NCI-H1105 treated with DMSO at 0.1 percent for 48 hours (cell line): ENCODE results near the gene FAM240B.

Source experiments
- DNase-seq: peaks from one replicate; lab custom pipeline; 2025; lab: John Stamatoyannopoulos, UW

FAM240B gene

DNA sequence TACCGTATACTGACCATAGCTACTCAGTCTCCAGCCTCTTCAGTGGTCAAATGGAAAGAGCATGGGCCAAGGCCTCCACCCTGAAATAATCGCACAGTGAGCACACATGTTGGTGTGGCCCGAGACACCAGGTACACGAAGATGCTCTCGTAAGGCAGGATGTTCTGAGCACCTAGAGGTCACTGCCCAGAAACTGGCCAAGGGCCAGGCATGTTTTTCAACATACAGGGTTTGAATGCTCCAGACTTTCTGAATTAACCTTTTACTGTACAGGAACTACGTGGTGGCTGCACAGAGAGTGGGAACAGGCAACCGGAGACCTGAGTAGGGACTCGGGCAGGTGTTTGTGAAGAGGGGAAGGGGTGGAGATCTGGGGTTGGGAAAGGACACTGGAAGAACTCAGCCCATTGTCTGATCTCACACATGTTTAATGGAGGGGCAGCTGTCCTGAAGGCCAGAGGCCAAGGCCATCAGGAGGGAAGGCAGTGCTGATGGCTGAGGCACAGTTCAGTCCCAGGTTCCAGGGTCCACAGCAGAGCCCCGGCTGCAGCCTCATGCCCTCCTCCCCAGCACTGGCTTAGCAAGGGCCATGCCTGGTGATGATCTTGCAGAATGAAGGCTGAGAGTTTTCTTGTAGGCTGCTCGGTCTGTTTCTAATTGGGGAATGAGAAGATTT lies 51.0 kb downstream of the FAM240B start:
- DNase-seq: no peak

DNA sequence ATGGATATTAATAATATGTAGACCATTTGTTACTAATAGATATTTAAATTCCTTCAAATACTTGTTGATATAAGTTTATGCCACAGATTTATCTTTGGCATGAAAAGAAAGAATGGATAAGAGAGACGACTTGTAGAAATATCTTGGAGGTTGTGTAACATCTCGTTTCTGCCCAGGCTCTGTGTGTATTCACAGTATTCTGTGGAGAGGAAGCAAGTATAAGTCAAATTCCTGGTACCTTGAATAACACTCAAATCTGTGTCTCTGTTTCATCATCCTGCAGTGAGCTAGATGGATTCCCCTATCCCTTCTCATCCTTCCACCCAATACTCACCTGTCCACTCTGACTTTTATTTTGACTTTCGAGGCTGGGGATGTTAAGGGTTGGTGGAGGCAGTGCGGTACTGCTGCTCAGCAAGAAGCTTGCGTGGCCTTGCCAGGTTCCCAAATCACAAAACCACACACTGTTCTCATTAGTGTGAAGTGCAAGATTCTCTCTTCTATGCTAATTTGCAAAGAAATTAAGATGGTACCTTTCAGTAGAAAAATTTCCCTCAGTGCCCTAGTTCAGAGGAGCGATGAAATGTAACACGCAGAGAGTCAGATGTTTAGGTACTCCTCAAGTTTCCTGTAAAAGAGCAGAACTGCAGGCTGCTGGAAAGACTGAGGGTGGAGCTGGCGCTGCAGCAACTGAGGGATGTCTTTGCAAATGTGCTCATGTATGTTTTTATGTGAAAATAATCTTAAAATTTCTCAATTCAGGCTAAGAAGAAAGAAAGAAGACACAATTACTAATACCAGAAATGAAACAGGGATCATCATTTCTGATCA lies 57.0 kb downstream of the FAM240B start:
- DNase-seq: no peak

DNA sequence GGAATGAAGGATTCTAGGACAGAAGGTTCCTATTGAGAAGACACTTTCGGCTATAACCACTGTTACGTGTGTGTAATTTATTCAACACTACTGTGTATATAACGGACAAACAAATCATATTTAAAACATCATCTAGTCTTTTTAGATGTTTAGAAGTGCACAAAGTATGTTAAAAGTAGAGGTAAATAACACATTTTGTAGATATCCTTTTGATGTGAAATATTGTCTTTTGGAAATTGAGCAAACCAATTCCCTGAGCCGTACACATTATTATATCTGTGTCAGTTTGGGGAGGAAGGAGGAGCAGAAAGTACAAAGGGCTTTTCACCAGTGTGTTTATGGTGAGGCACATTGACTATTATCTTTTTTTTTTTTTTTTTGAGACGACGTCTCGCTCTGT lies 60.4 kb downstream of the FAM240B start:
- no peak for DNase-seq

DNA sequence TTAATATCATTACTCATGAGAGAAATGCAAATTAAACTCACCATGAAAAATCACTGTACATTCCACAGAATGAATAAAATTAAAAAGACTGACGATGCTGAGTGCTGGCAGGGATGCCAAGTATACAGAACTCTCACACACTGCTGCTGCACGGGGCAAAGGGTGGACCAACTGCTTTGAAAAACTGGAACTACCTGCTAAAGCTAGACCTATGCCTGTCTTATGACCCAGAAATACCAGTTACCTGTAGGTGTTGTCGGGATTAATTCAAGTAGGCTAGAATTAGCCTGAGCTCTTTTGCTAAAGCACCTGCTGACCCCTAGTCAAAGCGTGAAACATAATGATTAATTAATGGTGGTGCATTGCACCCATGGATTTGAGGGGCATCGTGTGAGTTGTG lies 63.0 kb downstream of the FAM240B start:
- no peak for DNase-seq

DNA sequence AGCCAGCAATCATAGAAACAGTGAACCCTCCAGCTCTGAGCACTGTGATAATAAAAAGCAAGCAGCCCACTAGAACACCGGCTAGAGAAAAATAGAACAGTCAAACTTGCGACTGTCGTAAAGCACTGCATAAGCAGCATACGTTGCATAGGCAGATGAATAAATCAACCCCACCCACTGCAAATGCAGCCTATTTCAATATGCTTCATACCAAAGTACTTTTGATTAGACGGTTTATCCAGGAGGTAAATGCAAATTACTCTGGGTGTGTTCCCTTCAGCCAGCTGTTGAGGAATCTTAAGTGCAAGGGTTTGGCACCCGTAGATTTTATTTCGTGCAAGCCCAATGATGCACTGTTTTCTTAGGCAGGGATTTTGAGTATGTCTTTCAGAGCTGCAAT lies 67.4 kb downstream of the FAM240B start:
- DNase-seq: no peak

DNA sequence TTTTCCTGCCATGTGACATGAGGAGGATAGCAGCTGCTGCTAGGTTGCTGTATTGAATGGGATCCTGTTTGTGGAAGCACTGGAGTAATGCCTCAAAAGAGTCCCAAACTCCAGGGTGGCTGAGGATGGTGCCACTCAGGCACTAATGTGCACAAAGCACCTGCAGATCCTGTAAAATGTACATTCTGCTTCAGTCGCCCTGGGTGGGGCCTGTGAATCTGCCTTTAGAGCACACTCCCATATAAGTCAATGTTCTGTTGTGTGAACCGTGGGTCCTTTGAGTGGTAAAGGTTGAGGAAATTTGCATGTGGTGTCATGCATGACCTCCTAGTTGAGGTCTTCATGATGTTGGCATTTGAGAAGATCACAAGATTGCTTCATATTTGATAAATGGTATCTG lies 67.9 kb downstream of the FAM240B start:
- DNase-seq: no peak

DNA sequence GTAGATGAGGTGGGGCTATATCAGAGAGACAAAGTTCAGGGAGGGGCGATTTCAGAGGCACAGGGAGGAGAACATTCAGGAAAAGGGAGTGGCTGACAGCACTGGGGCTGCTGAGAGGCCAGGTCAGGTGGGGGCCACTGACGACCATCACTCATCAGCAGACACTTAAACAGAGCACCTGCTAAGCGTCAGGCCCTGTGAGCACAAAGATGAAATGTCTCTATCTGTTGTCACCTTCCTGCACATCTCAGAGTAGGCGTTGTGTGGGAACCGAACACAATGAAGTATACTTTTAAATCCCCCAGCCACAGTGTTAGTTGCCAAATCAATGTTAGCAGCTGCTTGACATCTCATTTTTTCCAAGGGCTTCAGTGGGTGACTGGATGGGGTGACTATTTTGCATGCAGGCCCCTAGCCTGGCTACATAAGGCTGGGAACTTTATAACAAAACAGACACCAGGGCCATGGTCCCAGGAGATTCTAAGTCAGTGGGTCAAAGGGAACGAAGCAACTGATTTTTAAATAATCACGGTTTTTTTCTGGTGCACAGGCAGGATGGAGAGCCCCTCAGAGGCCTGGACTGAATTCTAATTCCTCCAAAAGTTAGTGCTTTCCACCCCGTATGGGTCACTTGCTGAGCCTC lies 68.4 kb downstream of the FAM240B start:
- no peak for DNase-seq

DNA sequence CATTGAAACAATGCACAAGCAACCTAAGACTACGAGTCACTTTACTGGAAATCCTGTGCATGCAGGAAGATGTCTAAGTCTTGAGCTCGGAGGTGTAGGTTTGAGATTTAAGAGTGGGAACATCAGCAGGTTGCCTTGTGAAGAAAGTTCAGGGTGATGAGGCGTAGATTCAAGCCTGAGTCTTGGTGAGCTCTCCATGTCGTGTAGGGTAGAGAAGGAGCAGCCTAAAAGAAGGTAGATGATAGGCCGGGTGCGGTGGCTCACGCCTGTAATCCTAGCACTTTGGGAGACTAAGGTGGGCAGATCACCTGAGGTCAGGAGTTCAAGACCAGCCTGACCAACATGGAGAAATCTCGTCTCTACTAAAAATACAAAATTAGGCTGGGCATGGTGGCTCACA lies 69.4 kb downstream of the FAM240B start:
- no peak for DNase-seq

DNA sequence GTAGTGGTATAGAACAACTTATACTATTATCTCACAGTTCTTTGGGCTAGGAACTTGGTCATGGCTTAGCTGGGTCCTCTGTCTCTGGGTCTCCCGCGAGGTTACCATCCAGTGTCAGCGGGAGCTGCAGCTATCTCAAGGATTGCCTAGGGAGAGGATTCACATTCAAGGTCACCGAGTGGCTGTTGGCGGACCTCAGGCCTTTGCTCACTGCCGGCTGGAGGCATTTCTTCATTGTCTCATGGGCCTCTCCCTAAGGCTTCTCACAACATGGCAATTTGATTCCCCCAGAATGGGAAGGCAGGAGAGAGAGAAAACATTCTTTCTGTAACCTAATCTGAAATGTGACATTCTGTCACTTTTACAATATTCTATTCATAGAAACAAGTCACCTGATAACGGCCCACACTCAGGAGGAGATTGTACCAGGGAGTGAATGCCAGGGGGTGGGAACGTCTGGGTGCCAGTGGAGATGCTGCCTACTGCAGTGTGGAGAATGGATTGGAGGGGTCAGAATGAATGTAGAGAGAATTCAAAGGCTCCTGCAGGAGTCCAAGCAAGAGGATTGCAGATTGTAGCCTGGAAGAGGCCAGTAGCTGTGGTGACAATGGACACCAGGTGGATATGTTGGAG lies 70.1 kb downstream of the FAM240B start:
- no peak for DNase-seq

DNA sequence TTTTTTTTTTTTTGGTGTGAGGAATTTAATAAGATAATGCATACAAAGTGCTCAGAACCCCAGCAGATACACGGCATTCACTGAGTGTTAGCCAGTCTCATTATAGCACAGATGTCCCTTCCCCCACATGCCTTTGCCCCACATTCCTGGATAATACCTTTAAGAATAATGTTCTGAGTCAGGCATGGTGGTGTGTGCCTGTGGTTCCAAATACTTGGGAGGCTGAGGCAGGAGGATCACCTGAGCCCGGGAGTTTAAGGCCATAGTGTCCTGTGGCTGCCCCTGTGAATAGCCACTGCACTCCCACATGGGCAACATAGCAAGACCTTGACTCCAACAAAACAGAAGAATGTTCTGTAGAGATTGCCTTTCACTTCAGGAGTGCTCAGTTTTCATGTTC lies 75.3 kb downstream of the FAM240B start:
- no peak for DNase-seq
